Psoas muscle (tissue), 8 donors: ENCODE data around the gene BDKRB1. TPM values are rescaled to one million over a fixed set of nuclear protein-coding genes. Genes with fewer than 3 reads are reported as not detected.
A peak's percentile ranks its signal among the peaks of the same experiment; 100 is the strongest.

Experiments
- ATAC-seq, 4 donors: fragments of 200-7000 bp; cut with Tn5 transposase; one replicate each; pipeline ENCODE4 v1.9.1; 2020; ENCODE audit warnings: moderate library complexity in 3 of 4, mild to moderate bottlenecking in 2 of 4
- DNase-seq, 2 donors: peaks; one replicate each; pipeline ENCODE4 v3.0.0-alpha.2; 2020
- H3K27ac ChIP-seq: fragments of 200-600 bp; one replicate; pipeline ENCODE4 v1.8.0; 2022
- H3K27me3 ChIP-seq, 3 donors: fragments of 200-600 bp in 1 of 3; one replicate each; pipeline versions ENCODE4 v1.6.1 to v1.8.0; 2013 to 2022; ENCODE audit warnings: low read length in 2 of 3, mild to moderate bottlenecking in 2 of 3, moderate library complexity in 1 of 3; ENCODE audit not compliant: insufficient read depth in 3 of 3
- H3K36me3 ChIP-seq, 2 donors: fragments of 200-600 bp in 1 of 2; one replicate each; pipeline versions ENCODE4 v1.6.1 to v1.8.0; 2013 to 2022; ENCODE audit warnings: low read depth in 1 of 2, mild to moderate bottlenecking in 1 of 2, moderate library complexity in 1 of 2; ENCODE audit not compliant: insufficient read depth in 1 of 2
- H3K4me1 ChIP-seq: fragments of 200-600 bp; one replicate; pipeline ENCODE4 v1.8.0; 2022
- H3K4me3 ChIP-seq: fragments of 200-600 bp; one replicate; pipeline ENCODE4 v1.8.0; 2022; ENCODE audit warnings: mild to moderate bottlenecking
- H3K9me3 ChIP-seq: fragments of 200-600 bp; one replicate; pipeline ENCODE4 v1.8.0; 2022
- CTCF ChIP-seq: fragments of 200-600 bp; IDR thresholded peaks from one replicate; pipeline ENCODE4 v1.8.0; 2022; ENCODE audit warnings: antibody characterized with exemption
- WGBS, 3 donors: extraction: QIAGEN DNeasy Blood & Tissue Kit; methylation state at CpG; one replicate each; pipeline versions ENCODE4 v1.1.6 to v1.1.7; 2013; 5-methylcytosine and 5-hydroxymethylcytosine counted together
- intact Hi-C, 2 donors: fragments of 100-400 bp; cut with DNase I; formaldehyde crosslinking; loops; one replicate each; pipeline versions ENCODE4 v1.11.0 to v1.14.2; 2022
- polyA plus RNA-seq, 3 donors: library from polyadenylated mRNA; stranded (reverse); fragments of 200-250 nt; gene quantifications; one replicate each; pipeline ENCODE4 v1.2.3, GENCODE V29; 2013
- total RNA-seq, 4 donors: library from RNA; stranded (reverse); fragmentation: NEBNext Ultra II Directional in 2 of 4; extraction: Animal tissue kit (Norgen Biotek cat#: 25700) in 2 of 4; gene quantifications; one replicate each; pipeline versions ENCODE4 v1.2.1 to v1.2.4, GENCODE V29; 2021 to 2023
- donor health status: healthy with polysubstance abuse.
- donor health status: DM: no; HTN: no; CAD: no; lungs with moderate emphysema.
- donor health status: Bipolar disorder and iron deficiency.
- donor health status: healthy.
- donor health status: DM: yes; HTN: yes; CAD: no.
- donor health status: DM: no; HTN: no; CAD: no.
- donor health status: DM: no; HTN: no; CAD: no.
- donor health status: DM: yes; HTN: yes; CAD: no.

The BDKRB1 gene
- total and polyA plus RNA-seq, 7 donors = 0.06 to 0.75 (median 0.13) TPM; not detected in 4

- intact Hi-C loops = no loop called here
- Histone ChIP-seq H3K36me3 (no peaks in the 10 kb centered on the region), H3K27ac (no peak overlapping the region), H3K27me3 (peaks cover 0 to 25% (median 6%) of the 10 kb centered on the region in 3 donors), H3K9me3 (no peaks in the 10 kb centered on the region), H3K4me3 (no peak overlapping the region), H3K4me1 (no peaks in the 10 kb centered on the region)
- DNase-seq = no peak
- TF ChIP-seq CTCF = no peak
- no peak for ATAC-seq
- 50 to 61% (median 57%) methylated on average over 19 of the region's 19 CpGs for WGBS, 3 donors
Measured at GRCh38 chr14:96252323-96252998, 3.5 kb upstream of the BDKRB1 start.

GRCh38 chr14:96252999-96253539 is 2.9 kb upstream of the BDKRB1 start:
- ATAC-seq = peak in 1 of 4 donors; percentile 40
- Histone ChIP-seq H3K4me3 (no peak overlapping the region), H3K36me3 (no peaks in the 10 kb centered on the region), H3K9me3 (no peaks in the 10 kb centered on the region), H3K27ac (no peak overlapping the region), H3K27me3 (peaks cover 0 to 27% (median 6%) of the 10 kb centered on the region in 3 donors), H3K4me1 (no peaks in the 10 kb centered on the region)
- intact Hi-C loops = no loop called here
- no peak for TF ChIP-seq CTCF
- 66 to 71% (median 66%) methylated on average over 9 of the region's 9 CpGs for WGBS, 3 donors
- no peak for DNase-seq

GRCh38 chr14:96254687-96255086 is 1.3 kb upstream of the BDKRB1 start:
- WGBS, 3 donors = 78 to 84% (median 82%) methylated on average over 11 of the region's 11 CpGs
- no peaks in the 10 kb centered on the region for H3K9me3 ChIP-seq
- no peaks in the 10 kb centered on the region for H3K36me3 ChIP-seq
- TF ChIP-seq CTCF = no peak
- H3K4me1 ChIP-seq = no peaks in the 10 kb centered on the region
- H3K27ac ChIP-seq = no peak overlapping the region
- no peak overlapping the region for H3K4me3 ChIP-seq
- no peak for ATAC-seq
- DNase-seq = no peak
- intact Hi-C loops = no loop called here
- H3K27me3 ChIP-seq = peaks cover 0 to 27% (median 6%) of the 10 kb centered on the region in 3 donors

GRCh38 chr14:96256407-96256806 is 397 bp downstream of the BDKRB1 start:
- Histone ChIP-seq H3K27me3 (peaks cover 0 to 20% (median 6%) of the 10 kb centered on the region in 3 donors), H3K27ac (no peak overlapping the region), H3K4me1 (no peaks in the 10 kb centered on the region), H3K9me3 (no peaks in the 10 kb centered on the region), H3K4me3 (no peak overlapping the region), H3K36me3 (no peaks in the 10 kb centered on the region)
- intact Hi-C loops = no loop called here
- DNase-seq = no peak
- no peak for TF ChIP-seq CTCF
- ATAC-seq = peak in 2 of 4 donors; percentile 55 to 56
- 43 to 65% (median 43%) methylated on average over 4 of the region's 4 CpGs for WGBS, 3 donors
